Testis (tissue), 3 donors: ENCODE results near the gene PNLIPRP2. TPM values are rescaled to one million over a fixed set of nuclear protein-coding genes. Genes with fewer than 3 reads are reported as not detected.

Experiments
- DNase-seq: peaks from one replicate; pipeline ENCODE4 v3.0.0-alpha.2; 2019
- H3K27ac ChIP-seq, 2 donors: fragments of 200-600 bp; sonication (generic); one replicate each; pipeline ENCODE4 v1.5.1; 2019
- H3K27me3 ChIP-seq: fragments of 200-600 bp; sonication (generic); one replicate; pipeline ENCODE4 v1.5.1; 2019
- H3K36me3 ChIP-seq: fragments of 200-600 bp; sonication (generic); one replicate; pipeline ENCODE4 v1.5.1; 2017; ENCODE audit warnings: low read depth; ENCODE audit errors: missing control alignments
- H3K4me1 ChIP-seq: fragments of 200-600 bp; sonication (generic); one replicate; pipeline ENCODE4 v1.5.1; 2019
- H3K4me3 ChIP-seq, 2 donors: fragments of 200-600 bp; sonication (generic); one replicate each; pipeline ENCODE4 v1.5.1; 2017 to 2019
- H3K9me3 ChIP-seq: fragments of 200-600 bp; sonication (generic); one replicate; pipeline ENCODE4 v1.5.1; 2017
- CTCF ChIP-seq, 3 experiments: fragments of 450-650 bp in 2 of 3; fragments of 200-600 bp in 1 of 3; sonication (generic) in 1 of 3; IDR thresholded peaks; one replicate each; pipeline ENCODE4 v1.5.1; 2016 to 2019; ENCODE audit warnings: antibody characterized with exemption in 3 of 3, mild to moderate bottlenecking in 2 of 3, moderate library complexity in 1 of 3
- POLR2A ChIP-seq: fragments of 450-650 bp; IDR thresholded peaks from one replicate; pipeline ENCODE4 v1.6.1; 2017; ENCODE audit warnings: antibody characterized with exemption, mild to moderate bottlenecking, moderate library complexity
- WGBS, 2 donors: methylation state at CpG; one replicate each; pipeline ENCODE4 v1.1.5; 2018; 5-methylcytosine and 5-hydroxymethylcytosine counted together
- intact Hi-C: fragments of 100-400 bp; cut with DNase I; formaldehyde crosslinking; loops from one replicate; pipeline ENCODE4 v1.15.1; 2023; ENCODE audit warnings: low total_unique reads
- polyA plus RNA-seq: library from polyadenylated mRNA; stranded (reverse); fragments of 350-450 nt; fragmentation: Illumina TruSeq; extraction: RNeasy Lipid Tissue Mini Kit (QIAGEN cat#74804); gene quantifications from one replicate; pipeline ENCODE4 v1.2.3, GENCODE V29; 2014; ENCODE audit warnings: low read depth, low replicate concordance; ENCODE audit not compliant: insufficient read depth
- total RNA-seq, 2 donors: library from RNA; depleted of rRNA; stranded (reverse); fragments of >200 nt; gene quantifications; one replicate each; pipeline ENCODE4 v1.2.3, GENCODE V29; 2016

The PNLIPRP2 gene
- total and polyA plus RNA-seq, 3 donors from 2014 or later: 0.31 to 0.61 TPM; not detected in 1

DNA sequence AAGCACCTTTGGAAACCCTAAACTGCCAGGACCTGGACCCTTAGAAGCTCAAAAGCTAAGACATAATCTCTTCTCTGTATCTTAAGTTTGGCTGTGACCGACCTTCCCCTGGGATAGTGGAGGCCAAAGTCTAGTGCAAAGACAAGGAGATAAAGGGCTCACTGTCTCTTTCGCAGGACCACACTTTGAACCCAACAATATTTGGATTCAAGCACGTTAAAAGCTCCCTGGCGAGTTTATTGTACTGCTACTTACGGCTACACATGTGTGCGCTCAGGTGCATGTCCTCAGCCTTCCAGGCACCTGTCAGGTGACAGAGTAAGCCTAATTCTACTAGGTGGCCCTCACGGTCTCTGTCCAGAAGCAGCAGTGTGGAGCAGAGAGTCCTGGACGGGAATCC, 55.9 kb downstream of the PNLIPRP2 start:
- intact Hi-C loops: no loop called here
- H3K4me1 ChIP-seq: no peaks in the 10 kb centered on the region
- H3K27ac ChIP-seq: no peak overlapping the region
- H3K4me3 ChIP-seq: no peak overlapping the region
- no peaks in the 10 kb centered on the region for H3K27me3 ChIP-seq
- H3K9me3 ChIP-seq: no peaks in the 10 kb centered on the region
- TF ChIP-seq POLR2A: no peak
- no peak for TF ChIP-seq CTCF (IDR thresholded peaks at IDR 0.05)
- H3K36me3 ChIP-seq: no peaks in the 10 kb centered on the region
- WGBS, 2 donors: 84 to 86% methylated on average over 7 to 8 of the region's 8 CpGs
- DNase-seq: no peak

- no peaks in the 10 kb centered on the region for H3K36me3 ChIP-seq
- no peaks in the 10 kb centered on the region for H3K9me3 ChIP-seq
- no peak for TF ChIP-seq CTCF (IDR thresholded peaks at IDR 0.05)
- no peak for TF ChIP-seq POLR2A
- H3K4me1 ChIP-seq: peaks cover 3% of the 10 kb centered on the region
- intact Hi-C loops: no loop called here
- H3K27ac ChIP-seq: no peak overlapping the region
- DNase-seq: no peak
- no peak overlapping the region for H3K4me3 ChIP-seq
- 90 to 96% methylated on average over 15 of the region's 15 CpGs for WGBS, 2 donors
- no peaks in the 10 kb centered on the region for H3K27me3 ChIP-seq
These were observed 58.6 kb downstream of the PNLIPRP2 start for GRCh38 chr10:116679351-116679750.

- Histone ChIP-seq H3K27ac (no peak overlapping the region), H3K4me1 (peaks cover 3% of the 10 kb centered on the region), H3K36me3 (no peaks in the 10 kb centered on the region), H3K27me3 (no peaks in the 10 kb centered on the region), H3K4me3 (no peak overlapping the region), H3K9me3 (no peaks in the 10 kb centered on the region)
- intact Hi-C loops: loop anchor here (10.0 kb wide), 1 partner anchor 62 kb away; the partner anchor contains the start of gene HSPA12A
- 70 to 89% methylated on average over 9 of the region's 9 CpGs for WGBS, 2 donors
- DNase-seq: no peak
- TF ChIP-seq CTCF (IDR thresholded peaks at IDR 0.05) (no peak), POLR2A (no peak)
These were observed 62.4 kb downstream of the PNLIPRP2 start for GRCh38 chr10:116683166-116683565.

DNA sequence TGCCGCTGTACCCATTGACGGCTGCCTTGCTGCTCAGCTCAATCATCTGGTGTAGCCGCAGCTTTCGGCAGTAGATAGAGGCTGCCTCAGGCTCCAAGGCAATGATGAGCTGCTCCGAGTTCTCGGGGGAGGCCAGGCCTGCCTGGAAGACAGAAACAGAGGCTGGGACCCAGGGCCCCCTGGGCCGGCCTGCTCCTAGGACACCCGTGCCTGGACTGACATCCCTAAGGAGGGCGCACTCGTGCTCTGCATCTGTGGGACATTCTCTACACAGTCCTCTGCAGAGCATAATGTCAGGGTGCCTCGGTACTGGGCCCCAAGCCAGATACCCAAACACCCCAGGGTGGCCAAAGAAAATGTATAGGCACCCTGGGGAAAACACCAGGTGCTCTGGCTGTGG, 63.1 kb downstream of the PNLIPRP2 start:
- intact Hi-C loops: loop anchor here (10.0 kb wide), 1 partner anchor 61 kb away; the partner anchor contains the start of gene HSPA12A
- Histone ChIP-seq H3K36me3 (no peaks in the 10 kb centered on the region), H3K9me3 (no peaks in the 10 kb centered on the region), H3K4me1 (peaks cover 4% of the 10 kb centered on the region), H3K4me3 (no peak overlapping the region), H3K27me3 (no peaks in the 10 kb centered on the region), H3K27ac (no peak overlapping the region)
- WGBS, 2 donors: 87 to 93% methylated on average over 8 to 9 of the region's 11 CpGs
- no peak for TF ChIP-seq CTCF (IDR thresholded peaks at IDR 0.05)
- TF ChIP-seq POLR2A: no peak
- DNase-seq: no peak

DNA sequence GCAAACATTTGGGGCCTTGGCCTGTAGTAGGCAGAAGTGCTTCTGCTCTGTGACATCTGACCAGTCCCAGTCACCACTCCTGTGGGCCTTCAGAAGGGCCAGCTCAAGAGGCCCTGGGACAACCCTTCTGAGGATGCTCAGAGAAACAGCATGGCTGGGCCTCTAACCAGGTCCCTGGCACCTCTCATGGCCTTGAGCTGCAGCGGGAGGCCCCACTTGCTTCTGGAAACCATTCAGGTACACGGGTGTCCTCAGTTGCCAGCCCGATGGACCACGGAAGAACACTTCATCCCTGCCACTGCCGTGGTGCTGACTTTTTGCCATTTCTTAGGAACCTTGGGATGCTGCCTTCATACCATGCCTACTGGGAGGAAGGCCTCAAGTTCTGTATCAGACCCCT, 64.0 kb downstream of the PNLIPRP2 start:
- Histone ChIP-seq H3K9me3 (no peaks in the 10 kb centered on the region), H3K4me3 (no peak overlapping the region), H3K27me3 (no peaks in the 10 kb centered on the region), H3K27ac (no peak overlapping the region), H3K4me1 (peaks cover 10% of the 10 kb centered on the region), H3K36me3 (no peaks in the 10 kb centered on the region)
- no peak for DNase-seq
- WGBS, 2 donors: 74 to 79% methylated on average over 4 to 5 of the region's 5 CpGs
- intact Hi-C loops: loop anchor here (5.0 to 10.0 kb wide), 2 partner anchors 60 to 103 kb away; partner anchors contain the start of gene HSPA12A
- TF ChIP-seq POLR2A (no peak), CTCF (IDR thresholded peaks at IDR 0.05) (no peak)
